DND-41 (cell line): Measurements from ENCODE around the gene GRIN3B.

Source experiments
- ATAC-seq: fragments of 200-7000 bp; cut with Tn5 transposase; 3 replicates; pipeline ENCODE4 v1.9.1; 2021; ENCODE audit warnings: low read depth; ENCODE audit not compliant: insufficient read depth
- DNase-seq: peaks from one replicate; pipeline ENCODE4 v3.0.0-alpha.2; 2020
- H2AFZ ChIP-seq: 2 replicates; pipeline ENCODE4 v1.6.0; 2012; ENCODE audit warnings: low read depth, low read length
- H3K27ac ChIP-seq: 2 replicates; pipeline ENCODE4 v1.5.1; 2012; ENCODE audit warnings: low read length, inconsistent platforms
- H3K27me3 ChIP-seq: fragments of 200-600 bp; sonication (generic); 2 replicates; pipeline ENCODE4 v1.6.0; 2012; ENCODE audit warnings: low read length, mild to moderate bottlenecking, inconsistent platforms; ENCODE audit not compliant: insufficient read depth, poor library complexity
- H3K36me3 ChIP-seq: 2 replicates; pipeline ENCODE4 v1.5.1; 2012; ENCODE audit warnings: low read length, inconsistent platforms; ENCODE audit not compliant: insufficient read depth
- H3K4me1 ChIP-seq: 2 replicates; pipeline ENCODE4 v1.5.1; 2012; ENCODE audit warnings: mild to moderate bottlenecking, low read length; ENCODE audit not compliant: insufficient read depth
- H3K4me2 ChIP-seq: 2 replicates; pipeline ENCODE4 v1.6.0; 2012; ENCODE audit warnings: mild to moderate bottlenecking, moderate library complexity, low read length, inconsistent platforms; ENCODE audit not compliant: insufficient read depth
- H3K4me3 ChIP-seq, 2 experiments: fragments of 200-600 bp in 1 of 2; shearing (Covaris generic) in 1 of 2; 2 replicates each; pipeline ENCODE4 v1.5.1; 2012 to 2016; ENCODE audit warnings: inconsistent platforms in 2 of 2, low read length in 2 of 2, mild to moderate bottlenecking in 2 of 2, low read depth in 1 of 2, moderate library complexity in 1 of 2
- H3K79me2 ChIP-seq: 2 replicates; pipeline ENCODE4 v1.6.0; 2012; ENCODE audit warnings: low read length, inconsistent platforms; ENCODE audit not compliant: insufficient read depth
- H3K9ac ChIP-seq: 2 replicates; pipeline ENCODE4 v1.6.0; 2012; ENCODE audit warnings: low read depth, mild to moderate bottlenecking, inconsistent platforms, low read length, moderate library complexity
- H3K9me3 ChIP-seq: 2 replicates; pipeline ENCODE4 v1.5.1; 2012; ENCODE audit warnings: low read length, moderate library complexity, mild to moderate bottlenecking, inconsistent platforms; ENCODE audit not compliant: insufficient read depth, severe bottlenecking
- H4K20me1 ChIP-seq: 2 replicates; pipeline ENCODE4 v1.6.0; 2012; ENCODE audit warnings: low read length; ENCODE audit not compliant: insufficient read depth
- CTCF ChIP-seq: IDR thresholded peaks from 2 replicates; pipeline ENCODE4 v1.5.1; 2012; ENCODE audit warnings: borderline replicate concordance, low read length, moderate library complexity, mild to moderate bottlenecking; ENCODE audit not compliant: poor library complexity, severe bottlenecking; ENCODE audit errors: extremely low read depth
- EZH2 ChIP-seq: IDR thresholded peaks from 3 replicates; pipeline ENCODE4 v1.6.1; 2012; ENCODE audit warnings: borderline replicate concordance, low read depth, mild to moderate bottlenecking, moderate library complexity, low read length, inconsistent platforms; ENCODE audit not compliant: severe bottlenecking

Gene GRIN3B

GRCh38 chr19:1025960-1026782 lies 26.0 kb downstream of the GRIN3B start, which contains the start of gene CNN2:
TSS of gene CNN2 (plus strand) at chr19:1026608. CDS start at chr19:1026662, 54 bp downstream.
- Histone ChIP-seq H3K4me3 (peak within 1 kb of the TSS in 1 of 2 experiments; percentile 43; a peak in 2 of 4 replicates), H2AFZ (no peak within 1 kb of the TSS; the same call in 1 of the 2 replicates), H3K9ac (peak within 1 kb of the TSS; percentile 34; the same call in 1 of the 2 replicates), H3K36me3 (no peaks in the 10 kb centered on the region), H4K20me1 (no peaks in the 10 kb centered on the region), H3K4me2 (peak within 1 kb of the TSS; percentile 73), H3K4me1 (peaks cover 42% of the 10 kb centered on the region), H3K79me2 (no peaks in the 10 kb centered on the region), H3K9me3 (no peaks in the 10 kb centered on the region), H3K27me3 (peaks cover 25% of the 10 kb centered on the region), H3K27ac (no peak within 1 kb of the TSS)
- ATAC-seq (peak; percentile 57), DNase-seq (peak; percentile 45)
- TF ChIP-seq EZH2: no peak
- TF ChIP-seq CTCF: no peak

- Histone ChIP-seq H3K9me3 (no peaks in the 10 kb centered on the region), H4K20me1 (no peaks in the 10 kb centered on the region), H3K4me1 (peaks cover 36% of the 10 kb centered on the region), H3K79me2 (no peaks in the 10 kb centered on the region), H3K4me3 (peak overlapping the region in 1 of 2 experiments; percentile 43; a peak in 2 of 4 replicates), H3K4me2 (peak overlapping the region; percentile 73), H3K9ac (peak overlapping the region; percentile 34; the same call in 1 of the 2 replicates), H3K27ac (no peak overlapping the region), H3K27me3 (peaks cover 25% of the 10 kb centered on the region), H3K36me3 (no peaks in the 10 kb centered on the region), H2AFZ (no peak overlapping the region)
- no peak for DNase-seq
- TF ChIP-seq EZH2 (no peak), CTCF (no peak)
- ATAC-seq: no peak
Observed at GRCh38 chr19:1026783-1027649, 26.8 kb downstream of the GRIN3B start.

GRCh38 chr19:1027650-1028061 lies 27.4 kb downstream of the GRIN3B start:
- no peak overlapping the region; the same call in 1 of the 2 replicates for H3K9ac ChIP-seq
- no peaks in the 10 kb centered on the region for H3K79me2 ChIP-seq
- H2AFZ ChIP-seq: no peak overlapping the region
- peaks cover 25% of the 10 kb centered on the region for H3K27me3 ChIP-seq
- no peaks in the 10 kb centered on the region for H4K20me1 ChIP-seq
- H3K4me1 ChIP-seq: peaks cover 36% of the 10 kb centered on the region
- no peak for TF ChIP-seq EZH2
- no peak for TF ChIP-seq CTCF
- ATAC-seq: peak; percentile 16
- H3K4me3 ChIP-seq: peak overlapping the region in 1 of 2 experiments; percentile 43; a peak in 1 of 4 replicates
- H3K4me2 ChIP-seq: peak overlapping the region; percentile 73; the same call in 1 of the 2 replicates
- H3K9me3 ChIP-seq: no peaks in the 10 kb centered on the region
- H3K27ac ChIP-seq: no peak overlapping the region
- no peaks in the 10 kb centered on the region for H3K36me3 ChIP-seq
- DNase-seq: no peak
